IMR-90 (cell line): ENCODE results near the gene KRT73. TPM values are rescaled to one million over a fixed set of nuclear protein-coding genes. Genes with fewer than 3 reads are reported as not detected.

Source experiments
- ATAC-seq: fragments of 200-7000 bp; cut with Tn5 transposase; 2 replicates; pipeline ENCODE4 v1.9.1; 2020; ENCODE audit warnings: low read depth, mild to moderate bottlenecking, moderate library complexity
- BruUV-seq: library from RNA; stranded (reverse); fragments of 400-500 nt; replicated peaks from 2 replicates; lab custom pipeline; 2021; lab: Mats Ljungman, UMichigan
- CTCF ChIA-PET: fragments of 300-600 bp; formaldehyde crosslinking; extraction: SDS; loops from one replicate; lab custom pipeline; 2021; ENCODE audit warnings: antibody characterized with exemption; lab: Yijun Ruan, JAX
- POLR2A ChIA-PET: fragments of 300-600 bp; sonication (Branson Sonifier 250); formaldehyde crosslinking; loops from one replicate; lab custom pipeline; 2022; ENCODE audit warnings: antibody characterized with exemption; ENCODE audit not compliant: unreplicated experiment; lab: Charles Lee
- DNase-seq: peaks from one replicate; pipeline ENCODE4 v3.0.0; 2013
- H2AFZ ChIP-seq: replicated peaks from 2 replicates; pipeline ENCODE3; 2013; ENCODE audit warnings: low read length, mild to moderate bottlenecking; ENCODE audit not compliant: poor library complexity
- H2AK5ac ChIP-seq: 2 replicates; pipeline ENCODE4 v1.6.1; 2013; ENCODE audit warnings: low read depth, low read length, inconsistent platforms
- H2AK9ac ChIP-seq: replicated peaks from 2 replicates; pipeline ENCODE3; 2013; ENCODE audit warnings: mild to moderate bottlenecking, low read depth, low read length, moderate library complexity; ENCODE audit not compliant: poor library complexity
- H2BK120ac ChIP-seq: 2 replicates; pipeline ENCODE4 v1.6.1; 2013; ENCODE audit warnings: low read depth, low read length, inconsistent platforms
- H2BK15ac ChIP-seq: 3 replicates; pipeline ENCODE4 v1.6.1; 2013; ENCODE audit warnings: low read depth, low read length, inconsistent platforms
- H2BK20ac ChIP-seq: 2 replicates; pipeline ENCODE4 v1.6.1; 2013; ENCODE audit warnings: low read depth, mild to moderate bottlenecking, inconsistent platforms, low read length, moderate library complexity
- H2BK5ac ChIP-seq: 2 replicates; pipeline ENCODE4 v1.6.1; 2013; ENCODE audit warnings: mild to moderate bottlenecking, low read depth, low read length, inconsistent platforms; ENCODE audit not compliant: poor library complexity, severe bottlenecking
- H3K14ac ChIP-seq: replicated peaks from 2 replicates; pipeline ENCODE4 v1.6.1; 2013; ENCODE audit warnings: low read depth, low read length, inconsistent platforms
- H3K18ac ChIP-seq: 2 replicates; pipeline ENCODE4 v1.6.1; 2013; ENCODE audit warnings: low read depth, low read length, control low read depth
- H3K23ac ChIP-seq: 2 replicates; pipeline ENCODE4 v1.6.1; 2013; ENCODE audit warnings: low read depth, low read length, inconsistent platforms
- H3K27ac ChIP-seq: 2 replicates; pipeline ENCODE4 v1.5.1; 2013; ENCODE audit warnings: mild to moderate bottlenecking, control low read depth, low read length; ENCODE audit not compliant: insufficient read depth
- H3K27me3 ChIP-seq: 2 replicates; pipeline ENCODE4 v1.6.1; 2013; ENCODE audit warnings: low read length; ENCODE audit not compliant: control insufficient read depth, insufficient read depth
- H3K36me3 ChIP-seq: 2 replicates; pipeline ENCODE4 v1.6.1; 2013; ENCODE audit warnings: low read length, mixed read lengths; ENCODE audit not compliant: control insufficient read depth, insufficient read depth
- H3K4ac ChIP-seq: 2 replicates; pipeline ENCODE4 v1.6.1; 2013; ENCODE audit warnings: low read depth, low read length, inconsistent platforms
- H3K4me1 ChIP-seq: 2 replicates; pipeline ENCODE4 v1.6.1; 2013; ENCODE audit warnings: low read length, mixed read lengths; ENCODE audit not compliant: control insufficient read depth, insufficient read depth
- H3K4me2 ChIP-seq: 2 replicates; pipeline ENCODE4 v1.6.1; 2013; ENCODE audit warnings: low read depth, mild to moderate bottlenecking, control low read depth, low read length, moderate library complexity
- H3K4me3 ChIP-seq: 2 replicates; pipeline ENCODE4 v1.5.1; 2013; ENCODE audit warnings: low read depth, mild to moderate bottlenecking, control low read depth, low read length, moderate library complexity; ENCODE audit not compliant: insufficient read depth
- H3K56ac ChIP-seq: 2 replicates; pipeline ENCODE4 v1.6.1; 2013; ENCODE audit warnings: low read length, inconsistent platforms; ENCODE audit not compliant: insufficient read depth; ENCODE audit errors: extremely low read depth
- H3K79me1 ChIP-seq, 2 experiments: 2 replicates each; pipeline ENCODE4 v1.6.1; 2013; ENCODE audit warnings: low read length in 2 of 2, inconsistent platforms in 1 of 2, low read depth in 1 of 2
- H3K9ac ChIP-seq: 2 replicates; pipeline ENCODE4 v1.6.1; 2013; ENCODE audit warnings: low read depth, low read length, control low read depth
- H3K9me1 ChIP-seq: 2 replicates; pipeline ENCODE4 v1.6.1; 2013; ENCODE audit warnings: low read length, inconsistent platforms; ENCODE audit not compliant: insufficient read depth
- H3K9me3 ChIP-seq: 2 replicates; pipeline ENCODE4 v1.6.1; 2013; ENCODE audit warnings: low read length; ENCODE audit not compliant: control insufficient read depth, insufficient read depth
- H4K20me1 ChIP-seq: 2 replicates; pipeline ENCODE4 v1.6.1; 2013; ENCODE audit warnings: low read length, inconsistent platforms; ENCODE audit not compliant: insufficient read depth
- H4K5ac ChIP-seq: 2 replicates; pipeline ENCODE4 v1.6.1; 2013; ENCODE audit warnings: mild to moderate bottlenecking, low read depth, low read length, control low read depth
- H4K8ac ChIP-seq, 2 experiments: 2 replicates each; pipeline ENCODE4 v1.6.1; 2013; ENCODE audit warnings: low read depth in 2 of 2, low read length in 2 of 2, control low read depth in 1 of 2, inconsistent platforms in 1 of 2
- H4K91ac ChIP-seq: 2 replicates; pipeline ENCODE4 v1.6.1; 2013; ENCODE audit warnings: low read depth, low read length, inconsistent platforms; ENCODE audit not compliant: insufficient read depth
- BHLHE40 ChIP-seq: fragments of 150-350 bp; IDR thresholded peaks from 2 replicates; pipeline ENCODE4 v1.6.1; 2016; ENCODE audit warnings: mild to moderate bottlenecking, low read depth, low read length
- CEBPB ChIP-seq: IDR thresholded peaks from 2 replicates; pipeline ENCODE4 v1.6.1; 2012; ENCODE audit warnings: low read depth, low read length, improper control_type of control experiment
- CHD1 ChIP-seq: IDR thresholded peaks from 2 replicates; pipeline ENCODE4 v1.6.1; 2012; ENCODE audit warnings: low read depth, low read length, improper control_type of control experiment
- ELK1 ChIP-seq: fragments of 150-350 bp; IDR thresholded peaks from 2 replicates; pipeline ENCODE4 v1.6.1; 2016; ENCODE audit warnings: low read depth, mild to moderate bottlenecking, low read length, moderate library complexity, borderline replicate concordance
- FOS ChIP-seq: fragments of 150-350 bp; IDR thresholded peaks from 2 replicates; pipeline ENCODE4 v1.6.1; 2016; ENCODE audit warnings: low read depth, low read length
- MAFK ChIP-seq: IDR thresholded peaks from 2 replicates; pipeline ENCODE4 v1.6.1; 2012; ENCODE audit warnings: low read depth, low read length, improper control_type of control experiment
- MAZ ChIP-seq: IDR thresholded peaks from 2 replicates; pipeline ENCODE4 v1.6.1; 2012; ENCODE audit warnings: low read depth, mild to moderate bottlenecking, low read length, improper control_type of control experiment, moderate library complexity, borderline replicate concordance
- NFE2L2 ChIP-seq: fragments of 150-350 bp; IDR thresholded peaks from 2 replicates; pipeline ENCODE4 v1.6.1; 2016; ENCODE audit warnings: low read depth, mild to moderate bottlenecking, low read length
- POLR2A ChIP-seq: IDR thresholded peaks from 2 replicates; pipeline ENCODE4 v1.6.1; 2012; ENCODE audit warnings: mild to moderate bottlenecking, low read depth, low read length
- RAD21 ChIP-seq: IDR thresholded peaks from 2 replicates; pipeline ENCODE4 v1.6.1; 2012; ENCODE audit warnings: low read length, improper control_type of control experiment
- RCOR1 ChIP-seq: IDR thresholded peaks from 2 replicates; pipeline ENCODE4 v1.6.1; 2012; ENCODE audit warnings: mild to moderate bottlenecking, low read length, improper control_type of control experiment; ENCODE audit not compliant: insufficient replicate concordance
- RFX5 ChIP-seq: IDR thresholded peaks from 2 replicates; pipeline ENCODE4 v1.8.0; 2012; ENCODE audit warnings: low read depth, mild to moderate bottlenecking, low read length, moderate library complexity
- SMC3 ChIP-seq: fragments of 150-350 bp; IDR thresholded peaks from 2 replicates; pipeline ENCODE4 v1.6.1; 2016; ENCODE audit warnings: low read depth, mild to moderate bottlenecking, antibody characterized with exemption, low read length, moderate library complexity
- WGBS, 2 experiments: methylation state at CpG; one replicate each; pipeline versions ENCODE4 v1.1.5 to v1.1.7; 2013; ENCODE audit warnings: missing lambda C conversion rate in 2 of 2; ENCODE audit not compliant: insufficient read length in 1 of 2; ENCODE audit errors: extremely low coverage in 2 of 2; 5-methylcytosine and 5-hydroxymethylcytosine counted together
- dilution Hi-C: fragments of 300-500 bp; cut with HindIII; formaldehyde crosslinking; loops from one replicate; pipeline ENCODE4 v1.14.3; 2018; ENCODE audit warnings: low sequenced_read_pairs; ENCODE audit not compliant: unreplicated experiment
- in situ Hi-C: fragments of 300-500 bp; cut with MboI; formaldehyde crosslinking; loops from 3 replicates; pipeline ENCODE4 v1.14.3; 2019; ENCODE audit warnings: low sequenced_read_pairs, inconsistent platforms, mixed read lengths
- intact Hi-C: fragments of 100-400 bp; cut with micrococcal nuclease; formaldehyde crosslinking; loops from 2 replicates; pipeline ENCODE4 v1.10.0; 2022
- polyA plus RNA-seq, 3 experiments: library from polyadenylated mRNA; depleted of rRNA; stranded (reverse); fragments of >200 nt; gene quantifications; 2 replicates each; pipeline ENCODE4 v1.2.3, GENCODE V29; 2012; ENCODE audit warnings: low replicate concordance in 1 of 3
- total RNA-seq: library from RNA; depleted of rRNA; stranded (reverse); fragments of >200 nt; gene quantifications from 2 replicates; pipeline ENCODE4 v1.2.3, GENCODE V29; 2012
- TF ChIP-seq, protein P1 (sequence below): fragments of 150-350 bp; IDR thresholded peaks from 2 replicates; pipeline ENCODE4 v1.6.1; 2017; ENCODE audit warnings: mild to moderate bottlenecking, antibody characterized with exemption, low read length, low read depth

The KRT73 gene
- total and polyA plus RNA-seq, 2 of the 4 experiments (the other 2 are of a cell fraction), result not detected

GRCh38 chr12:52631676-52632459 is 13.5 kb upstream of the KRT73 start:
- no peak overlapping the region for H2BK120ac ChIP-seq
- ATAC-seq (no peak), DNase-seq (no peak)
- no peak overlapping the region for H3K23ac ChIP-seq
- in situ Hi-C loops, result no loop called here
- no peaks in the 10 kb centered on the region; the same call in 1 of the 2 replicates for H4K20me1 ChIP-seq
- H3K14ac ChIP-seq, result no peak overlapping the region
- H3K4me1 ChIP-seq, result no peaks in the 10 kb centered on the region
- no peaks in the 10 kb centered on the region for H3K79me1 ChIP-seq
- CTCF ChIA-PET, result no interaction called here
- no peaks in the 10 kb centered on the region for H3K9me3 ChIP-seq
- no peak overlapping the region for H3K18ac ChIP-seq
- intact Hi-C loops, result no loop called here
- 58% methylated on average over 5 of the region's 6 CpGs; no CpG with 5 or more reads in 1 of the 2 experiments for WGBS, 2 experiments
- no peaks in the 10 kb centered on the region for H3K9me1 ChIP-seq
- no peak for TF ChIP-seq BHLHE40
- TF ChIP-seq ELK1, result no peak
- no peak for TF ChIP-seq POLR2A
- TF ChIP-seq CHD1, result no peak
- TF ChIP-seq FOS, result no peak
- TF ChIP-seq, protein P1, sequence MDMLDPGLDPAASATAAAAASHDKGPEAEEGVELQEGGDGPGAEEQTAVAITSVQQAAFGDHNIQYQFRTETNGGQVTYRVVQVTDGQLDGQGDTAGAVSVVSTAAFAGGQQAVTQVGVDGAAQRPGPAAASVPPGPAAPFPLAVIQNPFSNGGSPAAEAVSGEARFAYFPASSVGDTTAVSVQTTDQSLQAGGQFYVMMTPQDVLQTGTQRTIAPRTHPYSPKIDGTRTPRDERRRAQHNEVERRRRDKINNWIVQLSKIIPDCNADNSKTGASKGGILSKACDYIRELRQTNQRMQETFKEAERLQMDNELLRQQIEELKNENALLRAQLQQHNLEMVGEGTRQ, result no peak
- TF ChIP-seq CEBPB, result no peak
- TF ChIP-seq SMC3, result no peak
- no peak for TF ChIP-seq RFX5
- no peak for TF ChIP-seq MAZ
- TF ChIP-seq RAD21, result no peak
- TF ChIP-seq MAFK, result no peak
- TF ChIP-seq NFE2L2, result no peak
- no peak for TF ChIP-seq RCOR1
- H3K4ac ChIP-seq, result no peak overlapping the region
- no peak overlapping the region for H4K91ac ChIP-seq
- BruUV-seq, result no TSS peak
- H3K36me3 ChIP-seq, result no peaks in the 10 kb centered on the region
- no peak overlapping the region for H3K56ac ChIP-seq
- no peak overlapping the region for H3K4me2 ChIP-seq
- H2AFZ ChIP-seq, result no peak overlapping the region
- POLR2A ChIA-PET, result no interaction called here
- dilution Hi-C loops, result no loop called here
- H2BK20ac ChIP-seq, result no peak overlapping the region
- H4K5ac ChIP-seq, result no peak overlapping the region
- H3K27ac ChIP-seq, result no peak overlapping the region
- peaks cover 9% of the 10 kb centered on the region; the same call in 1 of the 2 replicates for H3K27me3 ChIP-seq
- H3K9ac ChIP-seq, result no peak overlapping the region
- H2AK9ac ChIP-seq, result no peak overlapping the region
- H4K8ac ChIP-seq, result no peak overlapping the region
- no peak overlapping the region for H2BK5ac ChIP-seq
- no peak overlapping the region for H2AK5ac ChIP-seq
- no peak overlapping the region for H3K4me3 ChIP-seq
- no peak overlapping the region for H2BK15ac ChIP-seq
